ENCODE data around the gene RBP3. TPM values are rescaled to one million over a fixed set of nuclear protein-coding genes. Genes with fewer than 3 reads are reported as not detected.

RBP3 gene
- total RNA-seq, 1 experiment from 2014 or later = not detected

GRCh38 chr10:47331491-47331890, 16.7 kb upstream of the RBP3 start:
- ChIA-PET CTCF (no interaction called here), POLR2A (ENCODE audit: unreplicated experiment) (no interaction called here)
- H4K20me1 ChIP-seq (ENCODE audit: insufficient read depth) = no peaks in the 10 kb centered on the region
- H2AFZ ChIP-seq = no peak overlapping the region
- no peak overlapping the region for H3K4me3 ChIP-seq
- H3K9me3 ChIP-seq (ENCODE audit: insufficient read depth, low read depth) = no peaks in the 10 kb centered on the region
- TF ChIP-seq CTCF (conservative IDR thresholded peaks at IDR 0.05) (no peak), EZH2 (IDR thresholded peaks at IDR 0.05; ENCODE audit: low read depth) (no peak)
- DNase-seq = no peak
- H3K9me2 ChIP-seq (ENCODE audit: insufficient read depth) = no peaks in the 10 kb centered on the region
- no TSS peak for BruUV-seq (replicated peaks)
- H3K79me2 ChIP-seq (ENCODE audit: low read depth) = no peaks in the 10 kb centered on the region
- no peak overlapping the region for H3K4me2 ChIP-seq
- intact Hi-C loops (cut with micrococcal nuclease; ENCODE audit: unreplicated experiment) = no loop called here
- H3K27ac ChIP-seq = no peak overlapping the region
- no peaks in the 10 kb centered on the region for H3K36me3 ChIP-seq (ENCODE audit: low read depth)
- H3K4me1 ChIP-seq (replicated peaks; ENCODE audit: insufficient read depth) = peaks cover 4% of the 10 kb centered on the region; the same call in 1 of the 2 replicates
- peaks cover 16% of the 10 kb centered on the region for H3K27me3 ChIP-seq (ENCODE audit: insufficient read depth, low read depth)
- H3F3A ChIP-seq (ENCODE audit: insufficient read depth, low read depth) = no peaks in the 10 kb centered on the region

- CTCF ChIA-PET = no interaction called here
- H4K20me1 ChIP-seq (ENCODE audit: insufficient read depth) = no peaks in the 10 kb centered on the region
- H3K9me3 ChIP-seq (ENCODE audit: insufficient read depth, low read depth) = no peaks in the 10 kb centered on the region
Observed at GRCh38 chr10:47331954-47332353, 16.2 kb upstream of the RBP3 start.

GRCh38 chr10:47332371-47332770, 15.8 kb upstream of the RBP3 start:
- Histone ChIP-seq H3K27ac (no peak overlapping the region), H3K4me1 (replicated peaks; ENCODE audit: insufficient read depth) (no peaks in the 10 kb centered on the region; the same call in 1 of the 2 replicates), H2AFZ (no peak overlapping the region), H3K36me3 (ENCODE audit: low read depth) (no peaks in the 10 kb centered on the region), H4K20me1 (ENCODE audit: insufficient read depth) (no peaks in the 10 kb centered on the region), H3F3A (ENCODE audit: insufficient read depth, low read depth) (no peaks in the 10 kb centered on the region), H3K4me2 (no peak overlapping the region), H3K27me3 (ENCODE audit: insufficient read depth, low read depth) (peaks cover 16% of the 10 kb centered on the region), H3K9me3 (ENCODE audit: insufficient read depth, low read depth) (no peaks in the 10 kb centered on the region), H3K4me3 (no peak overlapping the region), H3K79me2 (ENCODE audit: low read depth) (no peaks in the 10 kb centered on the region), H3K9me2 (ENCODE audit: insufficient read depth) (no peaks in the 10 kb centered on the region)
- TF ChIP-seq CTCF (conservative IDR thresholded peaks at IDR 0.05) (no peak), EZH2 (IDR thresholded peaks at IDR 0.05; ENCODE audit: low read depth) (no peak)
- BruUV-seq (replicated peaks) = no TSS peak
- ChIA-PET POLR2A (ENCODE audit: unreplicated experiment) (interaction anchor here (0.5 to 0.6 kb wide), 2 partner anchors 9 to 777 kb away, joined by 3 to 4 read pairs; no protein-coding TSS in a partner anchor), CTCF (no interaction called here)
- no peak for DNase-seq
- intact Hi-C loops (cut with micrococcal nuclease; ENCODE audit: unreplicated experiment) = no loop called here

More at GRCh38 chr10:47331954-47332353, 16.2 kb upstream of the RBP3 start:
- peaks cover 16% of the 10 kb centered on the region for H3K27me3 ChIP-seq (ENCODE audit: insufficient read depth, low read depth)
- TF ChIP-seq EZH2 (IDR thresholded peaks at IDR 0.05; ENCODE audit: low read depth) (no peak), CTCF (conservative IDR thresholded peaks at IDR 0.05) (no peak)
- BruUV-seq (replicated peaks) = no TSS peak
- peak in 1 of 2 experiments; percentile 41 for DNase-seq
- H3K36me3 ChIP-seq (ENCODE audit: low read depth) = no peaks in the 10 kb centered on the region
- no peak overlapping the region for H3K27ac ChIP-seq
- H3K9me2 ChIP-seq (ENCODE audit: insufficient read depth) = no peaks in the 10 kb centered on the region
- POLR2A ChIA-PET (ENCODE audit: unreplicated experiment) = interaction anchor here (0.5 to 0.6 kb wide), 2 partner anchors 8 to 777 kb away, joined by 3 to 4 read pairs; no protein-coding TSS in a partner anchor
- H3K79me2 ChIP-seq (ENCODE audit: low read depth) = no peaks in the 10 kb centered on the region
- intact Hi-C loops (cut with micrococcal nuclease; ENCODE audit: unreplicated experiment) = no loop called here
- no peaks in the 10 kb centered on the region; the same call in 1 of the 2 replicates for H3K4me1 ChIP-seq (replicated peaks; ENCODE audit: insufficient read depth)
- H3K4me2 ChIP-seq = no peak overlapping the region
- no peak overlapping the region for H3K4me3 ChIP-seq
- no peak overlapping the region for H2AFZ ChIP-seq
- no peaks in the 10 kb centered on the region for H3F3A ChIP-seq (ENCODE audit: insufficient read depth, low read depth)
